Thymus (tissue), 11 donors: ENCODE data around the gene PRADC1. TPM values are rescaled to one million over a fixed set of nuclear protein-coding genes. Genes with fewer than 3 reads are reported as not detected.

ENCODE experiments used
- DNase-seq, 9 donors: peaks; one replicate each; pipeline ENCODE4 v3.0.0-alpha.2; 2013; ENCODE audit warnings: low spot score in 9 of 9, low read depth in 6 of 9, missing footprints in 1 of 9
- H3K27ac ChIP-seq, 2 donors: one replicate each; pipeline ENCODE4 v1.5.1; 2013; ENCODE audit warnings: control low read depth in 1 of 2, low read depth in 1 of 2, low read length in 1 of 2, mild to moderate bottlenecking in 1 of 2, moderate library complexity in 1 of 2
- H3K27me3 ChIP-seq, 2 donors: one replicate each; pipeline ENCODE4 v1.5.1; 2013; ENCODE audit warnings: low read length in 1 of 2; ENCODE audit not compliant: control insufficient read depth in 2 of 2, insufficient read depth in 1 of 2
- H3K36me3 ChIP-seq, 2 donors: one replicate each; pipeline ENCODE4 v1.5.1; 2013; ENCODE audit warnings: low read length in 1 of 2, mild to moderate bottlenecking in 1 of 2, moderate library complexity in 1 of 2; ENCODE audit not compliant: control insufficient read depth in 2 of 2, insufficient read depth in 2 of 2
- H3K4me1 ChIP-seq, 2 donors: one replicate each; pipeline ENCODE4 v1.5.1; 2013; ENCODE audit warnings: low read length in 2 of 2; ENCODE audit not compliant: control insufficient read depth in 2 of 2, insufficient read depth in 2 of 2
- H3K4me3 ChIP-seq, 2 donors: one replicate each; pipeline ENCODE4 v1.5.1; 2013; ENCODE audit warnings: low read length in 2 of 2, control low read depth in 1 of 2, mild to moderate bottlenecking in 1 of 2
- H3K9me3 ChIP-seq, 2 donors: one replicate each; pipeline ENCODE4 v1.5.1; 2013; ENCODE audit warnings: low read length in 1 of 2, mild to moderate bottlenecking in 1 of 2; ENCODE audit not compliant: control insufficient read depth in 2 of 2, insufficient read depth in 1 of 2
- WGBS: extraction: QIAGEN DNeasy Blood & Tissue Kit; methylation state at CpG from one replicate; pipeline ENCODE4 v1.1.7; 2013; 5-methylcytosine and 5-hydroxymethylcytosine counted together
- polyA plus RNA-seq: library from polyadenylated mRNA; stranded (reverse); fragments of 200-250 nt; gene quantifications from one replicate; pipeline ENCODE4 v1.2.3, GENCODE V29; 2013
- total RNA-seq: library from RNA; stranded (reverse); fragments of 120-200 nt; gene quantifications from one replicate; pipeline ENCODE4 v1.2.4, GENCODE V29; 2013
- donor health status: healthy.

The PRADC1 gene
- total and polyA plus RNA-seq, 2 donors: 15.4 to 20.2 TPM

- no peak for DNase-seq
- Histone ChIP-seq H3K27ac (no peak overlapping the region), H3K27me3 (no peaks in the 10 kb centered on the region), H3K4me3 (no peak overlapping the region), H3K36me3 (peaks cover 0 to 4% of the 10 kb centered on the region in 2 donors), H3K9me3 (no peaks in the 10 kb centered on the region), H3K4me1 (peaks cover 4 to 16% of the 10 kb centered on the region in 2 donors)
- WGBS: 97% methylated on average over 5 of the region's 5 CpGs
Measured at GRCh38 chr2:73217160-73217559, 15.9 kb downstream of the PRADC1 start.

- 98% methylated on average over 4 of the region's 4 CpGs for WGBS
Measured at GRCh38 chr2:73215254-73215653, 17.8 kb downstream of the PRADC1 start.

GRCh38 chr2:73214120-73215035, 18.7 kb downstream of the PRADC1 start, which contains the start of gene SMYD5:
Gene SMYD5 (plus strand): TSS chr2:73214245. CDS start chr2:73214267, 22 bp downstream.
- Histone ChIP-seq H3K4me1 (peaks cover 4 to 16% of the 10 kb centered on the region in 2 donors), H3K4me3 (peak within 1 kb of the TSS; percentile 71 to 89), H3K27ac (peak within 1 kb of the TSS; percentile 38 to 64), H3K36me3 (no peaks in the 10 kb centered on the region), H3K9me3 (no peaks in the 10 kb centered on the region), H3K27me3 (peaks cover 0 to 11% of the 10 kb centered on the region in 2 donors)
- 1% methylated on average over 64 of the region's 64 CpGs for WGBS
- peak; percentile 67 to 93 (median 77) for DNase-seq

More at GRCh38 chr2:73215254-73215653, 17.8 kb downstream of the PRADC1 start:
- no peaks in the 10 kb centered on the region for H3K9me3 ChIP-seq
- H3K27ac ChIP-seq: no peak overlapping the region
- H3K27me3 ChIP-seq: peaks cover 0 to 7% of the 10 kb centered on the region in 2 donors
- no peak overlapping the region for H3K4me3 ChIP-seq
- no peaks in the 10 kb centered on the region for H3K36me3 ChIP-seq
- no peak for DNase-seq
- peaks cover 4 to 16% of the 10 kb centered on the region in 2 donors for H3K4me1 ChIP-seq

- no peaks in the 10 kb centered on the region for H3K9me3 ChIP-seq
- H3K27ac ChIP-seq: no peak overlapping the region
- 59% methylated on average over 20 of the region's 20 CpGs for WGBS
- DNase-seq: peak in 8 of 9 donors; percentile 29 to 77 (median 52)
- H3K4me3 ChIP-seq: no peak overlapping the region
- no peaks in the 10 kb centered on the region for H3K36me3 ChIP-seq
- H3K27me3 ChIP-seq: peaks cover 0 to 18% of the 10 kb centered on the region in 2 donors
- peaks cover 4 to 16% of the 10 kb centered on the region in 2 donors for H3K4me1 ChIP-seq
Measured at GRCh38 chr2:73212448-73213176, 20.4 kb downstream of the PRADC1 start.

- Histone ChIP-seq H3K27me3 (peaks cover 0 to 21% of the 10 kb centered on the region in 2 donors), H3K4me3 (no peak overlapping the region), H3K36me3 (no peaks in the 10 kb centered on the region), H3K4me1 (peaks cover 4 to 16% of the 10 kb centered on the region in 2 donors), H3K9me3 (no peaks in the 10 kb centered on the region), H3K27ac (no peak overlapping the region)
- WGBS: 88% methylated on average over 7 of the region's 7 CpGs
- DNase-seq: no peak
Measured at GRCh38 chr2:73212098-73212447, 21.0 kb downstream of the PRADC1 start.

- peaks cover 4 to 16% of the 10 kb centered on the region in 2 donors for H3K4me1 ChIP-seq
- no peak overlapping the region for H3K27ac ChIP-seq
- peaks cover 4 to 33% of the 10 kb centered on the region in 2 donors for H3K27me3 ChIP-seq
- H3K9me3 ChIP-seq: no peaks in the 10 kb centered on the region
- H3K4me3 ChIP-seq: no peak overlapping the region
- no peak for DNase-seq
- 93% methylated on average over 6 of the region's 6 CpGs for WGBS
- H3K36me3 ChIP-seq: no peaks in the 10 kb centered on the region
Measured at GRCh38 chr2:73210696-73211095, 22.3 kb downstream of the PRADC1 start.

- Histone ChIP-seq H3K4me3 (no peak overlapping the region), H3K4me1 (peaks cover 4 to 16% of the 10 kb centered on the region in 2 donors), H3K27me3 (peaks cover 4 to 39% of the 10 kb centered on the region in 2 donors), H3K36me3 (no peaks in the 10 kb centered on the region), H3K9me3 (no peaks in the 10 kb centered on the region), H3K27ac (no peak overlapping the region)
- no peak for DNase-seq
- 94% methylated on average over 4 of the region's 4 CpGs for WGBS
Measured at GRCh38 chr2:73210019-73210418, 23.0 kb downstream of the PRADC1 start.

GRCh38 chr2:73208258-73208657, 24.8 kb downstream of the PRADC1 start:
- Histone ChIP-seq H3K4me1 (peaks cover 0 to 7% of the 10 kb centered on the region in 2 donors), H3K4me3 (no peak overlapping the region), H3K27ac (no peak overlapping the region), H3K36me3 (no peaks in the 10 kb centered on the region), H3K9me3 (no peaks in the 10 kb centered on the region), H3K27me3 (peaks cover 11 to 56% of the 10 kb centered on the region in 2 donors)
- DNase-seq: no peak
- WGBS: 97% methylated on average over 3 of the region's 3 CpGs

- H3K4me3 ChIP-seq: no peak overlapping the region
- 88% methylated on average over 6 of the region's 6 CpGs for WGBS
- no peaks in the 10 kb centered on the region for H3K36me3 ChIP-seq
- peaks cover 31 to 80% of the 10 kb centered on the region in 2 donors for H3K27me3 ChIP-seq
- peaks cover 0 to 4% of the 10 kb centered on the region in 2 donors for H3K9me3 ChIP-seq
- no peaks in the 10 kb centered on the region for H3K4me1 ChIP-seq
- no peak overlapping the region for H3K27ac ChIP-seq
- DNase-seq: no peak
Measured at GRCh38 chr2:73205611-73206010, 27.4 kb downstream of the PRADC1 start.
